Measurements from ENCODE around the gene DDX27. TPM values are rescaled to one million over a fixed set of nuclear protein-coding genes. Genes with fewer than 3 reads are reported as not detected.

DDX27 gene
- total RNA-seq, 1 experiment from 2014 or later: 63.6 TPM

DNA sequence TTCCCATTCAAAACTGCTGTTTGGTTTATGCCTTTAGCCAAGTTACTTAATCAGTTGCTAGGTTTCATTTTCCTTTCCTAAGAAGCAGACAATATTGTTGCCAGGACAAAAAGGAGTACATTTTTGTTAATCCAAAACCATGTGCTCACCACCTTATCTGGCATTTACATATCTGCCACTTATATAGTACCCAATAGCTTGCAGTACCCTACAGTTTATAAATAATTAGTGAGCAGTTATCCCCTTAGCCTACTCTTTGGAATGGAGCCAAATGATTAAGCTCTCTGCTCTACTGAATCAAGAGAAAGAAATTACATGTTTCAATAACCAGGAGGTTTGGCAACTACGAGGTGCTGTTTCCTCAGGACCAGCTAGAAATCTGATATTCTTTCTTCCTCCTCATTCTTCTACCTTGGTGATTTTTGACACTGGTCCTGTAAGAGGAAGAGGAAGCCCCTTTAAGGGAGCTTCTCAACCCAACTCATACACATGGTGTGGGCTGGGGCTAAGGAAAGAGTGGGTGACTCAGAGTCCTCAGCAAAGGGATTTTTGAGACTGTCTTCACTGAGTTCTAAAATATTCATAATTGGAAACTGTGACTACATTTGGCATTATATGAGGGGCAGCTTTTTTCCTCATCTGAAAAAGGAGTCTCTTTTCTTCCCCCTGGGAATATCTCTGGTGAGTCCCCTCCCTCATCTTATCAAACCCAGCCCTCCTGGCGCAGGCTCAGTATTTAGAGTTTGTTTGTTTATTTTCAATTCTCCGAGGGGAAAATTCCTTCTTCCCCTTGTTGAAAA, 57.1 kb downstream of the DDX27 start:
- no peak for DNase-seq (ENCODE audit: extremely low read depth, low read depth)

DNA sequence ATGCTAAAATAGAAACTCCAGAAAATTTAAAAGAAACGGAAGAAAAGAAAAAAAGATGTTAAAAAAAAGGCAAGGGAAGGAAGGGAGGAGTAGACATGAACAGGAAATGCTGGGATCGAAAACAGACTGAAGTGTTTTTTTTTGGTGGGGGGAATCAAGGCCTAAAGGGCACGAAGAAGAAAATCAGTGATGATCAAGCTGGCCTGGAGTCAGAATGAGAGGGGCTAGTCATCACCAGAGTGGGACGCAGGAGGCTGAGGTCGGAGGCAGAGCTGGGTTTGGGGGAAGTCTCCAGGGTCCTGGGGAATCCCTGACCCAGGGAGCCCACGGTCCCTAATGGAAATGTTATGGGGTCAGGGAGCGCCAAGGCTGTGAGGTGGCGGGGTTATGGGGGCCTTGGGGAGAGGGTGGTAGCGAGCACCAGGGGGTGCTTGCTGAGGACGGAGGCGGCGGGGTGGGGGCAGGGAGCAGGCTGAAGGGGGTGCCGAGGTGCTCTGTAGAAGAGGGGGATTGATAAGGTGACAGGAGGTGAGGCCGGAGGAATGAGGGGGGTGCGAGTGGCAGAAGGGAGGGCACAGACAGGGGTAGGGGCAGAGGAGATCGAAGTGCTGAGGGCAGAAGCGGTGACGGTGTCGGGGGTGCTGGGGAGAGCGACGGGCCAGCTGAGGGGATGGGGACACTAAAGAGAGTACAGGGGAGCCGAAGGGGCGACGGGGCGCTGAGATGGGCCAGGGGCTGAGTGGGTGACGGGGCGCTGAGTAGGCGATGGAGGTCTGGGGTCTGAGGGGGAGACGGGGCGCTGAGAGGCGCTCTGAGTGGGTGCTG, 58.0 kb downstream of the DDX27 start:
- no peak for DNase-seq (ENCODE audit: extremely low read depth, low read depth)

DNA sequence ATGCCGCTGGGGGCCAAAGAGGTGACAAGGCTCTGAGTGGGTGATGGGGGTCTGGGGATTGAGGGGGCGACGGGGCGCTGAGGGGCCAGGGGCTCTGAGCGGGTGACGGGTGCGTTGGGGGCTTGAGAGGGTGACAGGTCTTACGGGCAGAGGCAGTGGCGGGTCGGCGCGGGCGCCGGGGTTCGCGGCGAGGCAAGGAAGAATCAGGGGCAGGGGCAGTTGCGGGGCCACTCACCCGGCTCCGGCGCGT, 58.5 kb downstream of the DDX27 start:
- no peak for DNase-seq (ENCODE audit: extremely low read depth, low read depth)

DNA sequence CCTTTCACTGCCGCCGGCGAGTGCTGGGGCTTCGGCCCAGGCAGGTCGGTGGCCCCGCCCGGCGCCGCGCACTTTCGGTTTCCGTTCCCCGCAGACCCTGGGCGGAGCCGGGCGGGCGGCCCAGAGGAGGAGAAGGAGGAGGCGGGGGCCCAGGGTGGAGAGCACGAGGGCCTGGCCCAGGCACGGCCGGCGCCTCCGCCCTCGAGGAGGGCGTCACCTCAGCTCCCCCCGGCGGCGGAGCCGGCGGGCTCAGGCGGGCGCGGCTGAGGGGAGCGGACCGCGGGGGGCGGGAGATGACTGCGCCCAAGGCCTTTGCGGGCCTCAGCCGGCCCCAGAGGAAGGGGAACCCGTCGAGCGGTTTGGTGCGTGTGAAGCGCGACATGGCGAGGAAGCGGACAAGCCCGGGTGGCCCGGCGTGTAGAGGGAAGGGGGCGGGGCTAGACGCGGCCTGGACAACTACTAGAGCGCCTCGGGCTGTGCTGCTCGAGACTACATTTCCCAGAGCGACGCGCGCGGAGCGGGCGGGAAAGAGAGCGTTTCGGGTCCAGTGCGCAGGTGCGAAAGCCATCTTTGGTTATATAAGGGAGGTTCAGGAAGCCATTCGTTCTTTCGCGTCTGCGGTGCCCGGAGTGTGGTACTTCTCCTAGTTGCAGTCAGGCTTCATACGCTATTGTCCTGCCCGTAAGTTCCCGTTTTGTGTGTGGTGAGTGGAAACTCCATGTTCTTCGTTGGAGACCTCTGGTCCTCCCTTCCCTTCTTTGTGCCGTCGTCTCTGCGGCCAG, 59.0 kb downstream of the DDX27 start, which contains the start of gene ZNFX1:
TSS of gene ZNFX1 (minus strand) at position 22 of the 782 bp plus-strand sequence. CDS start 2,218 bp downstream, outside the sequence.
- DNase-seq (ENCODE audit: extremely low read depth, low read depth): peak; percentile 99

DNA sequence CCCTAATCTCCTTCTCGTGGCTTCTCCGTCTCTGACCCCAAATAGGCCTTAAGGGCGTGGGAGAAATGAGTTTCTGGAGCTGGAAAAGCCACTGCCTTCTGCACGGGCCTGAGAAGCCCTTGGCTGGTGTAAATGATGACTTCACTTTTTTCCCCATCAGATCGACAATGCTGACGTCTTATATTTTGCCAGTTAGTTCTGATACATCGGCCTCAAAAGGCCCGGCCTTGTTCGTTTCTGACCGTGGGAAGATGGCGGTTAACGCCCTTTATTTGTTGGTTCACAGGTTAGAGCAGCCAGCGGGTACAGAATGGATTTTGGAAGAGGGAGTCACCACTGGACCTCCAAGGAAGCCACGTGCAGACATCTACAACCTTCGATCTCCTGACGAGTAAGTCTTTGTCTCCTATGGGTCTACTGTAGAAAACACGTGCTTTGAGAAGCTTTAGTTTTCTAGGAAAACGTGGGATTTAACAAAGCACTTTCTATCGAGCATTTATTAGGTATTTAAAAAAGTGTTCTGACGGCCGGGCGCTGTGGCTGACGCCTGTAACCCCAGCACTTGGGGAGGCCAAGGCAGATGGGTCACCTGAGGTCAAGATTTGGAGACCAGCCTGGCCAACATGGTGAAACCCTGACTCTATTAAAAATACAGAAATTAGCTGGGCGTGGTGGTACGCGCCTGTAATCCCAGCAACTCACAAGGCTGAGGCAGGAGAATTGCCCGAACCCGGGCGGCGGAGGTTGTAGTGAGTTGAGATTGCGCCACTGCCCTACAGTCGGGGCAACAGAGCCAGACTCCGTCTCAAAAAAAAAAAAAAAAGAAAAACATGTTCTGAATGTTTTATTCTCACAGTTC, 59.8 kb downstream of the DDX27 start:
- DNase-seq (ENCODE audit: extremely low read depth, low read depth): no peak

DNA sequence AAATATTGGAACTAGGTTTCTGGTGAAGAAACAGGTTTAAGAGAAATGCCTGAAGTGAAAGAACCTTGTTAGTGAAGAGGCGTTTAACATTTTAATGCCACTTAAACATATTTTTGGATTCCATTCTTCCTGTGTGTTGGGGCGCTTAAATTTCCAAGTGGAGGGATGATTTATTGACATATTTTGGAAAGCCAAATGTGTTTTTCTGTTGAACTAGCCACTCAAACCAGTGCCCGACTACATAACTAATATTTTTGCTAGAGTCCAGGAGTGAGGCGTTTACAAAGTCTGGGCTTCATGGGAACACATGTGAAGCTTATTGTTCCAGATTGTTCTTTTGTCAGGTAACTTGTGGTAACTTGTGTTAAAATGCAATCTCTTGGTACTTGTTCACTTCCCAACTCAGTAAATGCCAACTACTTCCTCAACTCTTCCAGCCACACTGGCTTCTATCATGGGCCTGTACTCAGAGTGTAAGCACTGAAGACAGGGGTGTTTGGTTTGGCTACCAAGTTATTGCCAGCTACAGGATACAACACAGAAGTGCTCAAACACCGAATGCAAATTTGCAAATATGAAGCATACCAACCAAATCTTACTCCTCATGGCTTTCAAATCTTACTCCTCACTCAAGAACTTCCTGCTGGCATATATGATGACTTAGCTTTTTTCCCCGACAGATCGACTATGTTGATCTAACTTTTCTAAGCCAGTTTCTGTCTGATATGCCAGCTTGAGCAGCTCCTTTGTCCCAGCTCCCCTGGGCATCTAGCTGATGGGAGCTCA, 60.7 kb downstream of the DDX27 start:
- DNase-seq (ENCODE audit: extremely low read depth, low read depth): no peak

DNA sequence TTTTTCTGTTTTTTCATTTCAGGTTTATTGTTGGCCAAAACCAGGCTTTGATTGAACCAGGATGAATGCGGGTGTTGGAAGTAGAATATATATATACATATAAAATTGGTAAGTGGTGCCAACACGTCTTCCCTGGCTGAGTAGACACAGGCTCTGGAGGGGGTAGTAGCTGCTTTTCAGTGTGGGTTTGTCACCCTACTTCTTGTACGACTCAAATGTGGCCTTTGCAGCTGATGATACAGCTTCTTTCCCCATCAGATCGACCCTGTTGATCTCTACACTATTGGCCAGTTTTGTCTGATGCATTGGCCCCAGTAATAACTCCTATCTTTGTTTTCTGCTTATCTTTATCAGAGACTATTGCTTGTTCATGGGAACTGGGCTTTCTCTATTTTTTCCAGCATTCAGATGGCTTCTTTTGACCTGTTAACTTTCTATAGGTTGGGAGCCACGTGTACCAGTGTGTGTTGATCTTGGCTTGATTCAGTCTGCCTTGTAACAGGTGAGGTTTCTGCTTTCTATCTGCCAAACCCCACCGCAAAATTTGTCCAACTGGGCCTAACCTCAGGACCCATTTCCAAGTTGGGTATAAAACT, 61.3 kb downstream of the DDX27 start:
- DNase-seq (ENCODE audit: extremely low read depth, low read depth): no peak

DNA sequence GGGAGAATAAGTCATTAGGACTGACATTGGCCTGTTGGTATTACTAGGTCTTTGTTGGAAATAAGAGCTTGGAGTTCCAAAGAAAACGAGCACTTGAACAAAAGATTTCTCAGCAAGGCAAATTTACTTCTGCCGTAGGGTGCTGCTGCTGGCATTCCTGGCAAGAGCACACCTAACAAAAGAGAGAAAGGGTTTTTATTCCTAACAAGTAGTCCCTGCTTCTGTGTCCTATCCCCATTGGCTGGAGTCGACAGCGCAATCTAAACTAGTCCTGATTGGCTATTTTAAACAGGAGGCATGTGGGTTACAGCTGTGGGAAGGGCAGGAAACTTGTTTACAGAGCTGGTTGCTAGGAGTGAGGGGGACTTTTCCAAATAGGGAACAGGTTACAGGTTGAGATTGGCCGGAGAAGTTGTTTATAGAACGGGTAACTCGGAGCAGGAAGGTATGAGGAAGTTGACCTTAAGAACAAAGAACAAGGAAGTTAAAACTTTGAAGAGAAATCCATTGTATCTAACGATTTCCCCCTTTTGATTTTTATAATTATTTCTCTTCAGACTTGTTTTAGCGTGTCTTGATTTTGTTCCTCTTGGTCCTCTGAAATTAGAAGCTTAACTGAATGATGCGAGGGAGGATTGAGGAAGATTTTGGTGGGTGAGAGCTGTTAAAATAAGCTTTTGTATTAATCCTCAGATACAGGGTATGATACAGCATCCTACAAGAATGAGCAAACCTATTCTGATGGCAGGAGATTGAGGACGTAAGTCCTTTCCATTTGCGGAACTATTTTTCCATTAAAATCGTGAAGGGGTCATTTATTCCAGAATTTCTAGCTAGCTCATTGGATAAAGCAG, 62.1 kb downstream of the DDX27 start:
- no peak for DNase-seq (ENCODE audit: extremely low read depth, low read depth)

DNA sequence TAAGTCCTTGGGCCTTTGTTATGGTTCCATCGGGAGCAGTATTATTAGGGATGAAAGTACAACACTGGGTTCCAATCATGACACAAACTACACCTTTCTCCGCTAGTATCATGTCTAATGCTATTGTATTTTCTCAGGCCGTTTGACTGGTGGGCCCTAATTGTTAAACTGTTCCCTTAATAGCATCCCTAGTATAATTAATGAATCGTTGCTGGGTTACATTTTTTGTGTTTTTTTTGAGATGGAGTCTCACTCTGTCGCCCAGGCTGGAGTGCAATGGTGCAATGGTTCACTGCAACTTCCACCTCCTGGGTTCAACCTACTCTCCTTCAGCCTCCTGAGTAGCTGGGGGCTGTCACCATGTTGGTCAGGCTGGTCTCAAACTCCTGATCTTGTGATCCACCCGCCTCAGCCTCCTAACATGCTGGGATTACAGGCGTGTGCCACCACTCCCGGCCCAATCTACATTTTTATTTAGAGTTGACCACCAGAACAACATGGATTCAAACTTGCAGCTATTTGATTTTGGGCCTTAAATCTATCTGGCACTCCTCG, 62.8 kb downstream of the DDX27 start:
- DNase-seq (ENCODE audit: extremely low read depth, low read depth): no peak

DNA sequence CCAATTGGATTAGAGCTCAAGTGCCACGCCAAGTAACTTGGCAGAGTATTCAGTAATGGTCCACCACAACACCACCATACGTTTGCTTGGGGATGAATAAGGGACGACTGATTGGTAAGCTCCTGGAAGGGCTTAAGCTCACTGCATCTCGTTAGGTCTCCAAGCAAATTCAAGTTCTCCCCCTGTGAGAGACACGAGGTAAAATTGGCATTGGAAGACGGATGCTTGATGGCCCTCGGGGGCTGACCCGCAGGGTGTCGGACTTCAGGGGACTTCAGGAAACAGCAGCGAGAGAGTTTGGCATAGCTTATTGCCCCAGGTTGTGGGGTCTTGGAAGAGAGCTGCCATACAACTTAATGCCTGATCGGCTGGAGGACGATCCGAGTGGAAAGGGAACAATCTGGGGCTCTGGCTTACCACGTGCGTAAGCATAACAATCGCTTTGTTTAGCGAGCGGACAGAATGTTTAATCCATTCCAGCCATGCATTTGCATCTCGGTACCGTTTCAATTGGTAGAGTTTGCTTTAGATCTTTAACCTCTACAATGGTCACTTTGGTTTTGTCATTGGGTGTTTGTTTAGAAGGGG, 63.5 kb downstream of the DDX27 start:
- DNase-seq (ENCODE audit: extremely low read depth, low read depth): no peak

DNA sequence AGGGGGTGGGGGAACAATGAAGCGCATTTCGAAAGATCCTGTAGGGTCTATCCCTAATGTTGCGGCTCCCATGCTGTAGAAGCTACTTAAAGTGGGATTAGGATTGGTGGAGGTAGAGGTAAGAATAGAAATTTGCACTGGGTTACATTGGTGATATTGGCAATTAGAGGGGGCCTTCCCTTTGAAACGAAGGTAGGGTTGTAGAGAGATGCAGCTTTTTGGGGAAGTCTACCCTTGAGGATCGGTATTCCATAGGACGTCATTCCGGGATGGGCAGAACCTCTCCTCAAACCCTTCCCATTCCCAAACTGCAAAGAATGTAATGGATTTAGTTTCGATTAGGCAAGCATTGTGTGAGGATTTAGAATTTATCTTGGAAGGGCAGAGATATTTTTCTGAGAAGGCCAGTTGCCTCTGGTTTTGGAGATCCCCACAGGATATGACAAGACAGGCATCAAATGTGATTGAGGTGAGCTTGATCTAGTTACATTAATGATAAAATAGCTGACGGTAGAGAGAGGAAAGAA, 64.0 kb downstream of the DDX27 start:
- DNase-seq (ENCODE audit: extremely low read depth, low read depth): no peak

DNA sequence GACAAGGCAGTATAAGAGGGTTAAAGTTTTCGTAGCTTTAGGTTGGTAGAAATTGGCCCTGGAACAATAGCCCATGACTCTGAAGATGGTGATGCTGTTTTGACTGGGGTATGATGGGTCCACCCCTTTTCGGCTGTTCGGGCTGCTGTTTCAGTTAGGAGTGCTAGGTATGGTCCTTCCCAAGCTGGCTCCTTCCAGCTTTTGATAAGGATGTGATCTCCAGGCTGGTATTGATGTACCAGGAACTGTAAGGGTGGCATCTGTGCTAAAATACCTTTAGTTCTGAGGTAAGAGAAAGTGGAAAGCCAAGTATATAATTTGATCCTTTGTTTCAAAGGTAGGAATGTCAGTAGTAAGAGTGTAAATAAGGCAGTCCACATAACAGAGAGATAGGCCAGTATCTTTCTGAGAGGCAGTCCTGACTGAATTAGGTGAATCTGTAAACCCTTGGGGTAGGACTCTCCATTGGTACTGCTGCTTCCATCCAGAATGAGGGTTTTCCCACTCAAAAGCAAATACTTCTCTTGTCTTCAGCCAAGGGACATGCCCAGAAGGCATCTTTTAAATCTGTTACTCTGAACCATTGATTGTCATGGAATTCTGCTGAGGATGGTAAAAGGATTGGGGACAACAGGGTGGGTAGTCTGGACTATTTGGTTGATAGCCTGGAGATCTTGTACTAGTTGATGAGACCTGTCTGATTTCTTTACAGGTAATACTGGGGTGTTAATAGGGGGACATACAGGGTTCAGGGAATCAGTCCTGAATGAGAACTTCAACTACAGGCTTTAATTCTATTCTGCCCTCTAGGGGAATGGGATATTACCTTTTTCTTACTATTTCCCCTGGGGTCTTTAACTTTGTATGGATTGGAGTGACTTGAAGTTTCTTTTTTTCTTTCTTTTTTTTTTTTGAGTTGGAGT, 64.7 kb downstream of the DDX27 start:
- DNase-seq (ENCODE audit: extremely low read depth, low read depth): no peak

DNA sequence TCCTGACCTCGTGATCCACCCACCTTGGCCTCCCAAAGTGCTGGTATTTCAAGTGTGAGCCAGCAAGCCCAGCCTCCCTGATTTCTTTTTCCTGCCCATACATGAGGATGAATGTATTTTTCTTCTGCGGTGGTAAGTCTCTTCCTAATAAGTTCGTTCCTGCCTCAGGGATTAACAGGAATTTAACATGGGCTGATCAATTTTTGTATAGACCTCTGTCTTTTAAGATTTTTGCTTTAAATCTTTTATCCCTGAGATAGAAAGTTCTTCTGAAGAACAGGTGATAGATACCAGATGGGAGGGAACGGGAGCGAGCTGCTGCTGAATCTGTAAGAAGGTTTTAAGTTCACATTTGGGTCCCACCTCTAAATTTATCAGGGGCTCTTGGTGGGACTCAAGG, 65.6 kb downstream of the DDX27 start:
- DNase-seq (ENCODE audit: extremely low read depth, low read depth): no peak

DNA sequence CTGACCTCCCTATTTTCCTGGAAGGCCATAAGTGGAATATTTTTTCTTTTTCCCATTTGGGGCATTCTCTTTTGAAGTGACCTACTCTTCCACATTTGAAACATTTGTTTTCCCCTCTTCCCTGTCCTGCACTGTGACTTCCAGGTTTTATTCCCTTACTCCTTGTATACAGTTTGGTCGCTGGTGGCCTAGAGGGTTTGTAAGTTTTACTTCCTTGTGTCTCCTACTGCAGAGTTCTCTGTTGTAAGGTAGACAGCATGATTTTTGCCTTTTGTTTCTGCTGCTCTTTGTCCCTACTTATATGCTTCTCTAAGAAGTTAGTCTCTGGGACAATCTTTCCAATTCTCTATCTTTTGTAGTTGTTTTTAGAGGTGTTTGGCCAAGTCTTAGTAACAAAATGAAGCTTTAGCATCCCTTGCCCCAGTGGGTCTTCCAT, 66.0 kb downstream of the DDX27 start:
- DNase-seq (ENCODE audit: extremely low read depth, low read depth): no peak

DNA sequence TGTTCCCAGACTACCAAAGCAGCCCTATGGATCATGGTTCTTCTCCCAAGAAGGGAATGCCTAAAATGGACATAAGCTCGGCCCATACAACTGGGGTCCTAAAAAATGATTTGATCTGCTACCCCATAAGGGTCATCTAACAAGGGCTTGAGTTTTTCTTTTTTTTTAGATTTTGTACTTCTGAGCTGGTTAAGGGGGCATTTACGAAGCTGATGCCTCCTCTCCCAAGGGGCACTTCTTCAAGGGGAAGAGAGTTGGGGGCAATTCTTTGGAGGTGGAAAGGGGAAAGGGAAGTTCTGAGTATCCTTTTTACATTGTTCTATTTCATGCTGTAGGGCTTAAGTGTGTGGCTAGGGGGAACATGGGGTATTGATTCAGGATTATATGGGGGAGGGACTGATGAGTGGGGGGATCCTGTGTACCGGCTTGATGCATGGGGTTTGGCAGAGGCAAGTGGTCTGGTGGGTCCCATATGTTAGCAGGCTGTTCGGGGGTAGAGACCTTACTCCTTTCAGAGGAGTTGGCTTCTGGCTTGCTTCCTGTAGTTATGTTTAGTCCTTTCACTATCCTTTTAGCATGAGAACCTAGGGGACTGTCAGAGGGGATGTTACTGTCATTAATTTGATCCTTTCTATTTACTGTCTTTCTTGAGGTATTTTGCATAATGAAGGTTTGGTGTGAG, 66.7 kb downstream of the DDX27 start:
- no peak for DNase-seq (ENCODE audit: extremely low read depth, low read depth)

Data from NCI-H460 (cell line).